GM12878 (cell line): ENCODE results near the gene GALNT17. TPM values are rescaled to one million over a fixed set of nuclear protein-coding genes. Genes with fewer than 3 reads are reported as not detected.

Source experiments
- ATAC-seq: fragments of 200-7000 bp; cut with Tn5 transposase; 3 replicates; pipeline ENCODE4 v1.9.1; 2020; ENCODE audit warnings: mild to moderate bottlenecking, moderate library complexity
- BruUV-seq: library from RNA; stranded (reverse); fragments of 400-500 nt; replicated peaks from 2 replicates; lab custom pipeline; 2021; lab: Mats Ljungman, UMichigan
- CTCF ChIA-PET: fragments of 300-600 bp; sonication (Branson Sonifier 250); formaldehyde crosslinking; extraction: SDS; loops from one replicate; lab custom pipeline; 2021; ENCODE audit warnings: inconsistent platforms; lab: Yijun Ruan, JAX
- POLR2A ChIA-PET: fragments of 350-600 bp; formaldehyde crosslinking; extraction: SDS; loops from one replicate; lab custom pipeline; 2021; ENCODE audit warnings: inconsistent platforms; lab: Charles Lee
- RAD21 ChIA-PET: fragments of 300-600 bp; sonication (Branson Sonifier 250); formaldehyde crosslinking; loops from one replicate; lab custom pipeline; 2023; ENCODE audit warnings: antibody characterized with exemption; ENCODE audit not compliant: unreplicated experiment; lab: Charles Lee
- SMC1A ChIA-PET: fragments of 300-600 bp; sonication (Branson Sonifier 250); formaldehyde crosslinking; loops from one replicate; lab custom pipeline; 2023; ENCODE audit not compliant: unreplicated experiment, uncharacterized antibody; lab: Charles Lee
- DNase-seq: peaks from one replicate; pipeline ENCODE4 v3.0.0-alpha.2; 2011; ENCODE audit warnings: low read depth, low spot score
- FAIRE-seq: peaks from 3 replicates; lab custom pipeline; 2011; peaks lifted over from hg19 to GRCh38; lab: Jason Lieb, UNC
- H2AFZ ChIP-seq: 2 replicates; pipeline ENCODE4 v1.6.0; 2011; ENCODE audit warnings: low read depth, low read length, control low read depth; ENCODE audit not compliant: control insufficient read depth
- H3K27ac ChIP-seq: 2 replicates; pipeline ENCODE4 v1.5.1; 2011; ENCODE audit warnings: control low read depth; ENCODE audit not compliant: control insufficient read depth, insufficient read depth
- H3K27me3 ChIP-seq, 2 experiments: replicated peaks in 1 of 2; 2 replicates each; pipeline versions ENCODE4 v1.6.0 to v1.6.1; 2011; ENCODE audit warnings: low read length in 1 of 2; ENCODE audit not compliant: control insufficient read depth in 2 of 2, insufficient read depth in 2 of 2
- H3K36me3 ChIP-seq, 2 experiments: 2 replicates each; pipeline ENCODE4 v1.5.1; 2011; ENCODE audit warnings: low read length in 1 of 2; ENCODE audit not compliant: control insufficient read depth in 2 of 2, insufficient read depth in 2 of 2
- H3K4me1 ChIP-seq: 2 replicates; pipeline ENCODE4 v1.6.1; 2011; ENCODE audit warnings: mild to moderate bottlenecking, low read length, moderate library complexity, mixed read lengths; ENCODE audit not compliant: control insufficient read depth, insufficient read depth
- H3K4me2 ChIP-seq: 2 replicates; pipeline ENCODE4 v1.6.0; 2011; ENCODE audit warnings: control low read depth; ENCODE audit not compliant: control insufficient read depth, insufficient read depth
- H3K4me3 ChIP-seq: fragments of 200-600 bp; sonication (generic); 2 replicates; pipeline ENCODE4 v1.5.1; 2016
- H3K79me2 ChIP-seq: 2 replicates; pipeline ENCODE4 v1.6.0; 2011; ENCODE audit warnings: low read length; ENCODE audit not compliant: control insufficient read depth, insufficient read depth
- H3K9ac ChIP-seq: 2 replicates; pipeline ENCODE4 v1.8.0; 2011; ENCODE audit warnings: low read length, control low read depth, mixed read lengths; ENCODE audit not compliant: control insufficient read depth, insufficient read depth
- H3K9me3 ChIP-seq: replicated peaks from 3 replicates; pipeline ENCODE4 v1.5.1; 2011; ENCODE audit warnings: mild to moderate bottlenecking, low read length; ENCODE audit not compliant: control insufficient read depth, insufficient read depth
- H4K20me1 ChIP-seq: 2 replicates; pipeline ENCODE4 v1.6.0; 2011; ENCODE audit not compliant: control insufficient read depth, insufficient read depth
- CEBPZ ChIP-seq: fragments of 150-350 bp; IDR thresholded peaks from 2 replicates; pipeline ENCODE4 v1.6.1; 2016; ENCODE audit warnings: low read depth, low read length
- CREM ChIP-seq: IDR thresholded peaks from 2 replicates; pipeline ENCODE4 v1.6.1; 2014; ENCODE audit warnings: antibody characterized with exemption, low read depth
- ESRRA ChIP-seq: IDR thresholded peaks from 2 replicates; pipeline ENCODE4 v1.6.1; 2012; ENCODE audit warnings: mild to moderate bottlenecking, low read length, improper control_type of control experiment
- GABPA ChIP-seq: IDR thresholded peaks from 2 replicates; pipeline ENCODE4 v1.6.1; 2014; ENCODE audit warnings: antibody characterized with exemption, low read depth, mild to moderate bottlenecking, inconsistent platforms
- JUNB ChIP-seq: IDR thresholded peaks from 2 replicates; pipeline ENCODE4 v1.6.1; 2016; ENCODE audit warnings: antibody characterized with exemption, mild to moderate bottlenecking
- KLF5 ChIP-seq: fragments of 450-650 bp; IDR thresholded peaks from 2 replicates; pipeline ENCODE4 v1.6.1; 2014; ENCODE audit warnings: mild to moderate bottlenecking; ENCODE audit not compliant: partially characterized antibody
- PAX8 ChIP-seq: fragments of 450-650 bp; IDR thresholded peaks from 2 replicates; pipeline ENCODE4 v1.6.1; 2017; ENCODE audit warnings: mild to moderate bottlenecking, moderate library complexity
- PRDM15 ChIP-seq: fragments of 450-650 bp; formaldehyde crosslinking; IDR thresholded peaks from 2 replicates; pipeline ENCODE4 v1.4.0; 2020; ENCODE audit warnings: mild to moderate bottlenecking, moderate library complexity
- SMC3 ChIP-seq: IDR thresholded peaks from 2 replicates; pipeline ENCODE4 v1.6.1; 2011; ENCODE audit warnings: low read length, improper control_type of control experiment, borderline replicate concordance
- TBL1XR1 ChIP-seq: IDR thresholded peaks from 2 replicates; pipeline ENCODE4 v1.6.1; 2012; ENCODE audit warnings: low read depth, low read length, improper control_type of control experiment
- TCF3 ChIP-seq: IDR thresholded peaks from 2 replicates; pipeline ENCODE4 v1.6.1; 2012; ENCODE audit warnings: low read depth, mild to moderate bottlenecking, low read length, borderline replicate concordance; ENCODE audit not compliant: insufficient read depth
- ZNF217 ChIP-seq: fragments of 450-650 bp; IDR thresholded peaks from 2 replicates; pipeline ENCODE4 v1.6.1; 2017; ENCODE audit warnings: antibody characterized with exemption, mild to moderate bottlenecking
- WGBS: methylation state at CpG from one replicate; pipeline ENCODE4 v1.1.6; 2016; ENCODE audit warnings: low lambda C conversion rate; ENCODE audit not compliant: insufficient replicate concordance, insufficient coverage; ENCODE audit errors: missing lambda C conversion rate; 5-methylcytosine and 5-hydroxymethylcytosine counted together
- in situ Hi-C: fragments of 300-500 bp; cut with MboI; formaldehyde crosslinking; loops from 9 replicates; pipeline ENCODE4 v1.14.3; 2018; ENCODE audit warnings: mixed read lengths
- intact Hi-C: fragments of 100-400 bp; cut with micrococcal nuclease; formaldehyde crosslinking; loops from one replicate; pipeline ENCODE4 v1.14.2; 2022; ENCODE audit not compliant: unreplicated experiment
- polyA plus RNA-seq, 11 experiments: library from polyadenylated mRNA; depleted of rRNA in 4 of 11; unstranded in 6 of 11; stranded (reverse) in 5 of 11; fragments of >200 nt; fragmentation: Nextera tagmentation in 4 of 11; fragmentation: Illumina TruSeq in 1 of 11; extraction: Ambion mirVana in 4 of 11; extraction: Trizol in 1 of 11; gene quantifications; 1 replicate in 1 of 11; 2 replicates in 10 of 11; pipeline versions ENCODE4 v1.2.1 to v1.2.3, GENCODE V29; 2011 to 2016; ENCODE audit warnings: inconsistent platforms in 2 of 11, missing spikeins in 2 of 11, low read depth in 1 of 11
- total RNA-seq, 4 experiments: library from RNA; depleted of rRNA in 3 of 4; stranded (reverse); fragments of >200 nt in 3 of 4; fragmentation: Illumina TruSeq in 1 of 4; extraction: Trizol in 1 of 4; gene quantifications; 2 replicates each; pipeline versions ENCODE4 v1.2.1 to v1.2.3, GENCODE V29; 2013 to 2021
- TF ChIP-seq, protein P1 (sequence below): fragments of 450-650 bp; IDR thresholded peaks from 2 replicates; pipeline ENCODE4 v1.6.1; 2017; ENCODE audit warnings: mild to moderate bottlenecking, moderate library complexity

GALNT17 gene
- total and polyA plus RNA-seq, 10 of the 15 experiments (the other 5 are each of a cell fraction or from before 2014, with no cell fraction given), result 0.12 to 0.15 TPM; not detected in 8

DNA sequence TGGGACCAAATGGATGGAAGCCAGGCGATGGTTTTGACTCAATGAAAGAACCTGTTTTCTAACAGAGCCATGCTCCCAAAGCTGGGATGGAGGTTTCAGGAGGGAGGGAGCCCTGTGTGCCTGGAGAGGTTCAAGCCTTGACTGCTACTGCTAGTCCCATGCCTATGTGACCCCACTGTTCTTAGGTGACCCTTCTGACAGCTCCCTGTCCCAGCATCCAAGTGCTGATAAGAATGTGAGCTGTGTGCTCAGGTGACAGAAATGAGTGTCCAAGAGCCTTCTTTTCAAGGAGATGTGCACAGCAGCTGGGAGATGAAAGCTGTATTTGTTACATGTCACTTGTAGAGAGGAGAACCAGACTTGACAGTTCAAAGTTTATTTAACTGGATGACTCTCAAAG, 595.4 kb downstream of the GALNT17 start:
- H3K27ac ChIP-seq, result no peak overlapping the region
- no peak overlapping the region for H2AFZ ChIP-seq
- H3K79me2 ChIP-seq, result no peaks in the 10 kb centered on the region
- POLR2A ChIA-PET, result no interaction called here
- intact Hi-C loops (no loop called here), in situ Hi-C loops (loop anchor here (25.0 kb wide), 1 partner anchor 1060 kb away; no protein-coding TSS in a partner anchor)
- SMC1A ChIA-PET, result interaction anchor here (1.2 kb wide), 1 partner anchor 1031 kb away, joined by 3 read pairs; no protein-coding TSS in a partner anchor
- no peak for ATAC-seq
- DNase-seq, result no peak
- H4K20me1 ChIP-seq, result no peaks in the 10 kb centered on the region
- no peak overlapping the region for H3K9ac ChIP-seq
- RAD21 ChIA-PET, result no interaction called here
- no peaks in the 10 kb centered on the region for H3K36me3 ChIP-seq
- CTCF ChIA-PET, result no interaction called here
- H3K4me1 ChIP-seq, result no peaks in the 10 kb centered on the region
- no peak overlapping the region for H3K4me2 ChIP-seq
- no peaks in the 10 kb centered on the region; the same call in 2 of the 3 replicates for H3K9me3 ChIP-seq
- no peaks in the 10 kb centered on the region for H3K27me3 ChIP-seq
- 0% methylated on average over 1 of the region's 1 CpG for WGBS
- no peak for FAIRE-seq
- BruUV-seq, result no TSS peak
- H3K4me3 ChIP-seq, result no peak overlapping the region
- TF ChIP-seq PRDM15 (CRISPR knock-in tag), result no peak
- TF ChIP-seq ESRRA, result no peak
- TF ChIP-seq JUNB, result no peak
- no peak for TF ChIP-seq KLF5
- TF ChIP-seq CEBPZ, result no peak
- TF ChIP-seq PAX8, result no peak
- TF ChIP-seq, protein P1, sequence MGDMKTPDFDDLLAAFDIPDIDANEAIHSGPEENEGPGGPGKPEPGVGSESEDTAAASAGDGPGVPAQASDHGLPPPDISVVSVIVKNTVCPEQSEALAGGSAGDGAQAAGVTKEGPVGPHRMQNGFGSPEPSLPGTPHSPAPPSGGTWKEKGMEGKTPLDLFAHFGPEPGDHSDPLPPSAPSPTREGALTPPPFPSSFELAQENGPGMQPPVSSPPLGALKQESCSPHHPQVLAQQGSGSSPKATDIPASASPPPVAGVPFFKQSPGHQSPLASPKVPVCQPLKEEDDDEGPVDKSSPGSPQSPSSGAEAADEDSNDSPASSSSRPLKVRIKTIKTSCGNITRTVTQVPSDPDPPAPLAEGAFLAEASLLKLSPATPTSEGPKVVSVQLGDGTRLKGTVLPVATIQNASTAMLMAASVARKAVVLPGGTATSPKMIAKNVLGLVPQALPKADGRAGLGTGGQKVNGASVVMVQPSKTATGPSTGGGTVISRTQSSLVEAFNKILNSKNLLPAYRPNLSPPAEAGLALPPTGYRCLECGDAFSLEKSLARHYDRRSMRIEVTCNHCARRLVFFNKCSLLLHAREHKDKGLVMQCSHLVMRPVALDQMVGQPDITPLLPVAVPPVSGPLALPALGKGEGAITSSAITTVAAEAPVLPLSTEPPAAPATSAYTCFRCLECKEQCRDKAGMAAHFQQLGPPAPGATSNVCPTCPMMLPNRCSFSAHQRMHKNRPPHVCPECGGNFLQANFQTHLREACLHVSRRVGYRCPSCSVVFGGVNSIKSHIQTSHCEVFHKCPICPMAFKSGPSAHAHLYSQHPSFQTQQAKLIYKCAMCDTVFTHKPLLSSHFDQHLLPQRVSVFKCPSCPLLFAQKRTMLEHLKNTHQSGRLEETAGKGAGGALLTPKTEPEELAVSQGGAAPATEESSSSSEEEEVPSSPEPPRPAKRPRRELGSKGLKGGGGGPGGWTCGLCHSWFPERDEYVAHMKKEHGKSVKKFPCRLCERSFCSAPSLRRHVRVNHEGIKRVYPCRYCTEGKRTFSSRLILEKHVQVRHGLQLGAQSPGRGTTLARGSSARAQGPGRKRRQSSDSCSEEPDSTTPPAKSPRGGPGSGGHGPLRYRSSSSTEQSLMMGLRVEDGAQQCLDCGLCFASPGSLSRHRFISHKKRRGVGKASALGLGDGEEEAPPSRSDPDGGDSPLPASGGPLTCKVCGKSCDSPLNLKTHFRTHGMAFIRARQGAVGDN, result no peak
- TF ChIP-seq GABPA, result no peak
- no peak for TF ChIP-seq CREM
- no peak for TF ChIP-seq TCF3
- TF ChIP-seq TBL1XR1, result no peak
- TF ChIP-seq ZNF217, result no peak
- TF ChIP-seq SMC3, result no peak
